K562 (cell line): ENCODE data around the gene HSP90AA1. TPM values are rescaled to one million over a fixed set of nuclear protein-coding genes. Genes with fewer than 3 reads are reported as not detected.
A peak's percentile ranks its signal among the peaks of the same experiment; 100 is the strongest.

Experiments
- ATAC-seq: fragments of 200-7000 bp; cut with Tn5 transposase; 3 replicates; pipeline ENCODE4 v1.9.1; 2020; ENCODE audit warnings: moderate library complexity
- BruUV-seq: library from RNA; stranded (reverse); fragments of 400-500 nt; replicated peaks from 2 replicates; lab custom pipeline; 2021; lab: Mats Ljungman, UMichigan
- CTCF ChIA-PET: fragments of 300-600 bp; formaldehyde crosslinking; extraction: SDS; loops from one replicate; lab custom pipeline; 2021; ENCODE audit warnings: low intra/inter-chr PET ratio; lab: Yijun Ruan, JAX
- POLR2A ChIA-PET: fragments of 300-600, 350-650 bp; sonication (Branson Sonifier 250); formaldehyde crosslinking; extraction: SDS; loops from one replicate; lab custom pipeline; 2021; ENCODE audit warnings: antibody characterized with exemption, inconsistent platforms; lab: Yijun Ruan, JAX
- DNase-seq, 4 experiments: peaks; one replicate each; pipeline versions ENCODE4 v3.0.0 to v3.0.0-alpha.2; 2011 to 2018; ENCODE audit warnings: low spot score in 3 of 4, mixed read lengths in 3 of 4; ENCODE audit errors: extremely low read depth in 1 of 4
- FAIRE-seq: peaks from 2 replicates; lab custom pipeline; 2011; peaks lifted over from hg19 to GRCh38; lab: Jason Lieb, UNC
- H2AFZ ChIP-seq: 2 replicates; pipeline ENCODE4 v1.6.0; 2011; ENCODE audit warnings: low read depth, low read length, control low read depth, inconsistent platforms
- H3K27ac ChIP-seq: fragments of 200-600 bp; 3 replicates; pipeline ENCODE4 v1.8.0; 2011; ENCODE audit warnings: low read depth, mild to moderate bottlenecking, control low read depth, inconsistent platforms, low read length, moderate library complexity, mixed read lengths; ENCODE audit errors: extremely low read depth
- H3K27me3 ChIP-seq, 2 experiments: fragments of 300-600 bp in 1 of 2; 2 replicates in 1 of 2; 3 replicates in 1 of 2; pipeline versions ENCODE4 v1.6.0 to v1.8.0; 2011; ENCODE audit warnings: inconsistent platforms in 2 of 2, low read length in 2 of 2, mild to moderate bottlenecking in 1 of 2, mixed read lengths in 1 of 2, moderate library complexity in 1 of 2; ENCODE audit not compliant: control insufficient read depth in 2 of 2, insufficient read depth in 2 of 2
- H3K36me3 ChIP-seq: fragments of 300-600 bp; 3 replicates; pipeline ENCODE4 v1.8.0; 2011; ENCODE audit warnings: mild to moderate bottlenecking, low read length, inconsistent platforms; ENCODE audit not compliant: control insufficient read depth, insufficient read depth
- H3K4me1 ChIP-seq, 2 experiments: fragments of 200-600 bp in 1 of 2; replicated peaks in 1 of 2; 2 replicates in 1 of 2; 3 replicates in 1 of 2; pipeline versions ENCODE4 v1.5.1 to v1.8.0; 2011; ENCODE audit warnings: inconsistent platforms in 2 of 2, low read length in 2 of 2, mild to moderate bottlenecking in 1 of 2, mixed read lengths in 1 of 2, moderate library complexity in 1 of 2; ENCODE audit not compliant: control insufficient read depth in 2 of 2, insufficient read depth in 2 of 2
- H3K4me2 ChIP-seq: 2 replicates; pipeline ENCODE4 v1.6.1; 2011; ENCODE audit warnings: low read length, control low read depth, inconsistent platforms, mixed read lengths; ENCODE audit not compliant: insufficient read depth
- H3K4me3 ChIP-seq: fragments of 200-600 bp; sonication (generic), shearing (Covaris generic); 2 replicates; pipeline ENCODE4 v1.5.1; 2016; ENCODE audit warnings: control low read depth, inconsistent platforms
- H3K79me2 ChIP-seq: fragments of 200-600 bp; 3 replicates; pipeline ENCODE4 v1.8.0; 2011; ENCODE audit warnings: low read length, inconsistent platforms; ENCODE audit not compliant: control insufficient read depth, insufficient read depth
- H3K9ac ChIP-seq, 2 experiments: 2 replicates each; pipeline versions ENCODE4 v1.6.0 to v1.6.1; 2011; ENCODE audit warnings: low read depth in 2 of 2, low read length in 2 of 2, control low read depth in 1 of 2, inconsistent platforms in 1 of 2, mild to moderate bottlenecking in 1 of 2, mixed read lengths in 1 of 2; ENCODE audit not compliant: insufficient read depth in 1 of 2
- H3K9me1 ChIP-seq: one replicate; pipeline ENCODE4 v1.6.0; 2011; ENCODE audit warnings: inconsistent platforms, mild to moderate bottlenecking, low read length, moderate library complexity; ENCODE audit not compliant: control insufficient read depth, insufficient read depth
- H3K9me3 ChIP-seq: replicated peaks from 2 replicates; pipeline ENCODE4 v1.5.1; 2011; ENCODE audit warnings: low read depth, low read length, inconsistent platforms; ENCODE audit not compliant: control insufficient read depth, insufficient read depth
- H4K20me1 ChIP-seq: replicated peaks from 2 replicates; pipeline ENCODE4 v1.6.1; 2011; ENCODE audit warnings: low read length, inconsistent platforms, mixed read lengths; ENCODE audit not compliant: control insufficient read depth, insufficient read depth
- HDAC8 ChIP-seq: fragments of 450-650 bp; IDR thresholded peaks from 2 replicates; pipeline ENCODE4 v1.6.1; 2016; ENCODE audit warnings: mild to moderate bottlenecking, missing genetic modification characterization, moderate library complexity, missing compliant biosample characterization
- KAT2B ChIP-seq: IDR thresholded peaks from one replicate; pipeline ENCODE4 v1.6.1; 2012; ENCODE audit warnings: low read depth, mild to moderate bottlenecking, control low read depth, inconsistent platforms, low read length, moderate library complexity
- MYNN ChIP-seq, 2 experiments: sonication (generic); formaldehyde crosslinking in 1 of 2; IDR thresholded peaks; 2 replicates each; pipeline versions ENCODE4 v1.5.0 to v1.6.1; 2016 to 2020; ENCODE audit warnings: antibody characterized with exemption in 1 of 2, missing genetic modification reagents in 1 of 2
- NR3C1 ChIP-seq: sonication (generic); formaldehyde crosslinking; IDR thresholded peaks from 2 replicates; pipeline ENCODE4 v1.8.1; 2022; ENCODE audit warnings: missing genetic modification reagents
- PHTF2 ChIP-seq: fragments of 250-450 bp; sonication (Bioruptor Pico); IDR thresholded peaks from 2 replicates; pipeline ENCODE4 v1.5.0; 2021; ENCODE audit warnings: mild to moderate bottlenecking
- POLR2A ChIP-seq: fragments of 450-650 bp; conservative IDR thresholded peaks from 2 replicates; pipeline ENCODE4 v1.6.1; 2016
- POLR2AphosphoS2 ChIP-seq: IDR thresholded peaks from 2 replicates; pipeline ENCODE4 v1.6.1; 2012; ENCODE audit warnings: low read length, improper control_type of control experiment
- POLR2G ChIP-seq: fragments of 200-400 bp; formaldehyde crosslinking; IDR thresholded peaks from 2 replicates; pipeline ENCODE4 v1.6.1; 2017; ENCODE audit warnings: low read depth, mild to moderate bottlenecking, antibody characterized with exemption, low read length, moderate library complexity
- PURB ChIP-seq: sonication (generic); formaldehyde crosslinking; IDR thresholded peaks from 2 replicates; pipeline ENCODE4 v1.9.0; 2021; ENCODE audit warnings: low read depth, mild to moderate bottlenecking, missing genetic modification reagents
- RBFOX2 ChIP-seq: fragments of 200-400 bp; formaldehyde crosslinking; IDR thresholded peaks from 2 replicates; pipeline ENCODE4 v1.6.1; 2017; ENCODE audit warnings: low read depth, mild to moderate bottlenecking, low read length, moderate library complexity
- SIN3A ChIP-seq, 2 experiments: fragments of 150-350 bp in 1 of 2; IDR thresholded peaks; 2 replicates each; pipeline ENCODE4 v1.6.1; 2011 to 2016; ENCODE audit warnings: borderline replicate concordance in 2 of 2, low read depth in 2 of 2, low read length in 2 of 2, mild to moderate bottlenecking in 2 of 2, moderate library complexity in 2 of 2; ENCODE audit not compliant: control insufficient read depth in 1 of 2
- SUPT5H ChIP-seq: fragments of 450-650 bp; IDR thresholded peaks from 2 replicates; pipeline ENCODE4 v1.6.1; 2016
- ZBED1 ChIP-seq: IDR thresholded peaks from 2 replicates; pipeline ENCODE4 v1.6.1; 2014
- WGBS: fragments of 100-300 bp; shearing (Covaris generic); methylation state at CpG from one replicate; pipeline ENCODE4 v1.1.6; 2016; ENCODE audit warnings: low coverage, mixed read lengths; ENCODE audit not compliant: insufficient coverage; ENCODE audit errors: missing lambda C conversion rate; 5-methylcytosine and 5-hydroxymethylcytosine counted together
- in situ Hi-C: fragments of 300-500 bp; cut with MboI; formaldehyde crosslinking; loops from 4 replicates; pipeline ENCODE4 v1.15.0; 2018; ENCODE audit warnings: inconsistent platforms, mixed read lengths
- intact Hi-C: fragments of 100-400 bp; cut with micrococcal nuclease; formaldehyde crosslinking; loops from 2 replicates; pipeline ENCODE4 v1.14.2; 2022
- polyA plus RNA-seq, 8 experiments: library from polyadenylated mRNA; depleted of rRNA in 4 of 8; stranded (reverse) in 5 of 8; unstranded in 3 of 8; fragments of >200 nt; fragmentation: Nextera tagmentation in 2 of 8; fragmentation: Illumina TruSeq in 1 of 8; extraction: Ambion mirVana in 2 of 8; extraction: Trizol in 1 of 8; gene quantifications; 2 replicates each; pipeline versions ENCODE4 v1.2.1 to v1.2.3, GENCODE V29; 2011 to 2014; ENCODE audit warnings: inconsistent platforms in 1 of 8, missing spikeins in 1 of 8
- total RNA-seq, 7 experiments: library from RNA; depleted of rRNA in 6 of 7; stranded (reverse); fragments of >200 nt in 6 of 7; fragmentation: Illumina TruSeq in 2 of 7; extraction: Trizol in 2 of 7; gene quantifications; 2 replicates each; pipeline versions ENCODE4 v1.2.1 to v1.2.3, GENCODE V29; 2011 to 2021; ENCODE audit warnings: low replicate concordance in 1 of 7

The HSP90AA1 gene
- total and polyA plus RNA-seq, 9 of the 15 experiments (the other 6 are each of a cell fraction or from before 2014, with no cell fraction given): 377 to 1,731 (median 879) TPM

DNA sequence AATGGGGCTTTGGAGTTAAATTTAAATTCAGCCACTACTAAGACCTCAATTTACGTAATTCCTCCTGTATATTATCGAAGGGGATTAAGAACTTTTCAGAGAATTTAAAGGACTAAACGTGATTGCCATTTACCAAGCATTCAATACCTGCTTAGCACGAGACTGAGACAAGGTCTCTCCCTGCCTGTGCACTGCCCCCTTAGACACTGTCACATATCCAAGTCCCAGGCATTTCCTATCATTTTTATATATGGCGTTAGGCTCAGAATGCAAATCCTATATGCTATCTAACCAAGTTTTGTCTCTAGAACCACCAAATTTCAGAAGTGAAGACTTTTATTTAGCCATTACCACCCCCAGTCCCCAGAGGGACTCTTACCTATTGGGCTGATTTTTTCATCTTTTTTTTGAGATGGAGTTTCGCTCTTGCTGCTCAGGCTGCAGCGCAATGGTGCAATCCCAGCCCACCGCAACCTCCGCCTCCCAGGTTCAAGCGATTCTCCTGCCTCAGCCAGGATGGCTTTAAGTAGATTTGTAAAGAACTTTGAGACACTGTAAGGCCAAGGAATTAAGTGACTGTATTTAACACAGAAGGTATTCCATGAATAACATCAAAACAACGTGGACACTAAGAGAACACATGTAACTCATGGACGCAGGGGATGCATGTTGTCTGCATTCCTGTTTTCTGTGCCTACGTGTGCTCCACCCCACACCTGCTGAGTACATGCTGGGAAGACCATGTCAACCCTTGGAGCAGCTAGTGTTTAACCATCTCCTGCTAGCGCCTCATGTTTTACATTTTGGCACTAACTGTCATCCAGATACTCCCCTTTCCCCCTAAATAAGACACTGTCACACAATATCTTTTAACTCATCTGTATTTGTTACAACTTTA is 6.4 kb downstream of the HSP90AA1 start:
- CTCF ChIA-PET: no interaction called here
- BruUV-seq: no TSS peak
- FAIRE-seq (no peak), ATAC-seq (peak; percentile 11; the same call in 2 of the 3 replicates), DNase-seq (no peak)
- Histone ChIP-seq H3K27me3 (no peaks in the 10 kb centered on the region), H3K4me2 (no peak overlapping the region), H3K9me3 (no peaks in the 10 kb centered on the region), H3K36me3 (peaks cover 62% of the 10 kb centered on the region), H3K9me1 (no peaks in the 10 kb centered on the region), H3K4me1 (peaks cover 4 to 9% of the 10 kb centered on the region in 2 experiments; a peak in 3 of 5 replicates), H3K27ac (no peak overlapping the region), H3K79me2 (peaks cover 45% of the 10 kb centered on the region), H2AFZ (no peak overlapping the region), H4K20me1 (peaks cover 20% of the 10 kb centered on the region), H3K4me3 (no peak overlapping the region), H3K9ac (no peak overlapping the region)
- POLR2A ChIA-PET: interaction anchor here (0.6 to 2.0 kb wide), 4 partner anchors 11 to 52 kb away, joined by 3 to 10 read pairs (median 4); no protein-coding TSS in a partner anchor
- intact Hi-C loops (no loop called here), in situ Hi-C loops (no loop called here)
- TF ChIP-seq RBFOX2: peak; percentile 47
- TF ChIP-seq PURB (CRISPR knock-in tag): no peak
- TF ChIP-seq ZBED1: peak; percentile 96; the same call in 1 of the 2 replicates
- peak; percentile 56 for TF ChIP-seq POLR2A
- TF ChIP-seq SIN3A (IDR thresholded peaks at IDR 0.05; ENCODE audit: borderline replicate concordance in 2 of 2, control insufficient read depth in 1 of 2, low read depth in 2 of 2, low read length in 2 of 2): peak in 1 of 2 experiments; percentile 13; a peak in 1 of 4 replicates
- TF ChIP-seq PHTF2 (CRISPR knock-in tag): peak; percentile 89; the same call in 1 of the 2 replicates
- TF ChIP-seq MYNN (IDR thresholded peaks at IDR 0.05): peak; percentile 96
- TF ChIP-seq MYNN (CRISPR knock-in tag; IDR thresholded peaks at IDR 0.05): peak; percentile 81
- TF ChIP-seq SUPT5H: peak; percentile 58; the same call in 1 of the 2 replicates
- TF ChIP-seq KAT2B: no peak
- TF ChIP-seq POLR2G: 0 out of 2 replicates have a peak, but pooled peaks have one; percentile 0
- no peak for TF ChIP-seq HDAC8
- TF ChIP-seq POLR2AphosphoS2: peak; percentile 84
- TF ChIP-seq NR3C1 (CRISPR knock-in tag): no peak
- 90% methylated on average over 14 of the region's 14 CpGs for WGBS
